ENCODE results near the gene SAMMSON. TPM values are rescaled to one million over a fixed set of nuclear protein-coding genes. Genes with fewer than 3 reads are reported as not detected.

SAMMSON gene
- total and polyA plus RNA-seq, 2 experiments from 2014 or later: not detected

DNA sequence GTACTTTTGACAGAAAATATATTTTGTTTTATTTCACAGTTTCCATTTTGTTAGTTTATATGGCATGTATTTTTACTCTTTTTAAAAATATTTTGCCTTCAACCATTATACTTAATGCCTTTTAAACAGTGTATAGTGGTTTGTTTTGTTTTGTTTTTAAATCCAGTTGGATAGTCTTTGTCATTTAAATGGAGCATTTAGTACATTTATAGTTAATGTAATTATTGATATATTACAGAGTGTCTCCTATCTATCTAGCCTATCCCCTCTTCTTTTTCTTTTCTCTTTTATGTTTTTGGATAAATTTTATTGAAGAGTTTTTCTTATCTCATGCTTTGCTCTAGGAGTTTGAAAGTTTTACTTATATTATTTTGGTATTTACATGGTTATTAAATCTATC, 3.6 kb downstream of the SAMMSON start (continued):
- TF ChIP-seq CTCF (conservative IDR thresholded peaks at IDR 0.05; ENCODE audit: low read depth in 2 of 2): no peak
- TF ChIP-seq ZNF331 (CRISPR knock-in tag; IDR thresholded peaks at IDR 0.05; ENCODE audit: low read depth): no peak
- TF ChIP-seq EZH2phosphoT487 (IDR thresholded peaks at IDR 0.05; ENCODE audit: unreplicated experiment): no peak
- no peak for TF ChIP-seq ZNF114 (CRISPR knock-in tag; IDR thresholded peaks at IDR 0.05)
- no peak for TF ChIP-seq POLR2AphosphoS5 (IDR thresholded peaks at IDR 0.05; ENCODE audit: low read depth)
- no peak for TF ChIP-seq NANOG (IDR thresholded peaks at IDR 0.05; ENCODE audit: borderline replicate concordance)
- TF ChIP-seq, protein P1, sequence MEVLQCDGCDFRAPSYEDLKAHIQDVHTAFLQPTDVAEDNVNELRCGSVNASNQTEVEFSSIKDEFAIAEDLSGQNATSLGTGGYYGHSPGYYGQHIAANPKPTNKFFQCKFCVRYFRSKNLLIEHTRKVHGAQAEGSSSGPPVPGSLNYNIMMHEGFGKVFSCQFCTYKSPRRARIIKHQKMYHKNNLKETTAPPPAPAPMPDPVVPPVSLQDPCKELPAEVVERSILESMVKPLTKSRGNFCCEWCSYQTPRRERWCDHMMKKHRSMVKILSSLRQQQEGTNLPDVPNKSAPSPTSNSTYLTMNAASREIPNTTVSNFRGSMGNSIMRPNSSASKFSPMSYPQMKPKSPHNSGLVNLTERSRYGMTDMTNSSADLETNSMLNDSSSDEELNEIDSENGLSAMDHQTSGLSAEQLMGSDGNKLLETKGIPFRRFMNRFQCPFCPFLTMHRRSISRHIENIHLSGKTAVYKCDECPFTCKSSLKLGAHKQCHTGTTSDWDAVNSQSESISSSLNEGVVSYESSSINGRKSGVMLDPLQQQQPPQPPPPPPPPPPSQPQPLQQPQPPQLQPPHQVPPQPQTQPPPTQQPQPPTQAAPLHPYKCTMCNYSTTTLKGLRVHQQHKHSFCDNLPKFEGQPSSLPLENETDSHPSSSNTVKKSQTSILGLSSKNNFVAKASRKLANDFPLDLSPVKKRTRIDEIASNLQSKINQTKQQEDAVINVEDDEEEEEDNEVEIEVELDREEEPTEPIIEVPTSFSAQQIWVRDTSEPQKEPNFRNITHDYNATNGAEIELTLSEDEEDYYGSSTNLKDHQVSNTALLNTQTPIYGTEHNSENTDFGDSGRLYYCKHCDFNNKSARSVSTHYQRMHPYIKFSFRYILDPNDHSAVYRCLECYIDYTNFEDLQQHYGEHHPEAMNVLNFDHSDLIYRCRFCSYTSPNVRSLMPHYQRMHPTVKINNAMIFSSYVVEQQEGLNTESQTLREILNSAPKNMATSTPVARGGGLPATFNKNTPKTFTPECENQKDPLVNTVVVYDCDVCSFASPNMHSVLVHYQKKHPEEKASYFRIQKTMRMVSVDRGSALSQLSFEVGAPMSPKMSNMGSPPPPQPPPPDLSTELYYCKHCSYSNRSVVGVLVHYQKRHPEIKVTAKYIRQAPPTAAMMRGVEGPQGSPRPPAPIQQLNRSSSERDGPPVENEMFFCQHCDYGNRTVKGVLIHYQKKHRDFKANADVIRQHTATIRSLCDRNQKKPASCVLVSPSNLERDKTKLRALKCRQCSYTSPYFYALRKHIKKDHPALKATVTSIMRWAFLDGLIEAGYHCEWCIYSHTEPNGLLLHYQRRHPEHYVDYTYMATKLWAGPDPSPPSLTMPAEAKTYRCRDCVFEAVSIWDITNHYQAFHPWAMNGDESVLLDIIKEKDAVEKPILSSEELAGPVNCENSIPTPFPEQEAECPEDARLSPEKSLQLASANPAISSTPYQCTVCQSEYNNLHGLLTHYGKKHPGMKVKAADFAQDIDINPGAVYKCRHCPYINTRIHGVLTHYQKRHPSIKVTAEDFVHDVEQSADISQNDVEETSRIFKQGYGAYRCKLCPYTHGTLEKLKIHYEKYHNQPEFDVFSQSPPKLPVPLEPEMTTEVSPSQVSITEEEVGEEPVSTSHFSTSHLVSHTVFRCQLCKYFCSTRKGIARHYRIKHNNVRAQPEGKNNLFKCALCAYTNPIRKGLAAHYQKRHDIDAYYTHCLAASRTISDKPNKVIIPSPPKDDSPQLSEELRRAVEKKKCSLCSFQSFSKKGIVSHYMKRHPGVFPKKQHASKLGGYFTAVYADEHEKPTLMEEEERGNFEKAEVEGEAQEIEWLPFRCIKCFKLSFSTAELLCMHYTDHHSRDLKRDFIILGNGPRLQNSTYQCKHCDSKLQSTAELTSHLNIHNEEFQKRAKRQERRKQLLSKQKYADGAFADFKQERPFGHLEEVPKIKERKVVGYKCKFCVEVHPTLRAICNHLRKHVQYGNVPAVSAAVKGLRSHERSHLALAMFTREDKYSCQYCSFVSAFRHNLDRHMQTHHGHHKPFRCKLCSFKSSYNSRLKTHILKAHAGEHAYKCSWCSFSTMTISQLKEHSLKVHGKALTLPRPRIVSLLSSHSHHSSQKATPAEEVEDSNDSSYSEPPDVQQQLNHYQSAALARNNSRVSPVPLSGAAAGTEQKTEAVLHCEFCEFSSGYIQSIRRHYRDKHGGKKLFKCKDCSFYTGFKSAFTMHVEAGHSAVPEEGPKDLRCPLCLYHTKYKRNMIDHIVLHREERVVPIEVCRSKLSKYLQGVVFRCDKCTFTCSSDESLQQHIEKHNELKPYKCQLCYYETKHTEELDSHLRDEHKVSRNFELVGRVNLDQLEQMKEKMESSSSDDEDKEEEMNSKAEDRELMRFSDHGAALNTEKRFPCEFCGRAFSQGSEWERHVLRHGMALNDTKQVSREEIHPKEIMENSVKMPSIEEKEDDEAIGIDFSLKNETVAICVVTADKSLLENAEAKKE (CRISPR knock-in tag; IDR thresholded peaks at IDR 0.05): no peak
- TF ChIP-seq EZH2 (IDR thresholded peaks at IDR 0.05; ENCODE audit: low read depth, unreplicated experiment): no peak

GRCh38 chr3:70006089-70006488, 6.6 kb downstream of the SAMMSON start:
- Mint-ChIP-seq H3K36me3 (ENCODE audit: low read depth) (no peaks in the 10 kb centered on the region; the same call in 2 of the 3 replicates), H3K9me3 (peaks cover 9% of the 10 kb centered on the region; the same call in 2 of the 3 replicates), H3K4me3 (no peak overlapping the region), H3K27me3 (ENCODE audit: insufficient read depth, low read depth, poor library complexity) (peaks cover 1% of the 10 kb centered on the region), H3K4me1 (no peaks in the 10 kb centered on the region), H3K27ac (no peak overlapping the region)
- Histone ChIP-seq H3K4me2 (no peak overlapping the region), H3K36me3 (ENCODE audit: insufficient read depth) (no peaks in the 10 kb centered on the region), H3F3A (replicated peaks; ENCODE audit: low read depth) (no peaks in the 10 kb centered on the region), H3K79me2 (replicated peaks; ENCODE audit: insufficient read depth) (no peaks in the 10 kb centered on the region), H3K27ac (ENCODE audit: low read depth) (no peak overlapping the region), H2AFZ (no peak overlapping the region), H3K4me1 (ENCODE audit: insufficient read depth) (no peaks in the 10 kb centered on the region), H4K20me1 (replicated peaks; ENCODE audit: insufficient read depth) (no peaks in the 10 kb centered on the region), H3K4me3 (no peak overlapping the region), H3K27me3 (ENCODE audit: insufficient read depth) (no peaks in the 10 kb centered on the region), H3K9me2 (ENCODE audit: insufficient read depth) (no peaks in the 10 kb centered on the region)
- DNase-seq (ENCODE audit: low spot score) (no peak), ATAC-seq (no peak)
- TF ChIP-seq ZNF331 (CRISPR knock-in tag; IDR thresholded peaks at IDR 0.05; ENCODE audit: low read depth) (no peak), POLR2AphosphoS5 (IDR thresholded peaks at IDR 0.05; ENCODE audit: low read depth) (no peak), CREB1 (CRISPR knock-in tag; IDR thresholded peaks at IDR 0.05; ENCODE audit: low read depth) (no peak), ZNF114 (CRISPR knock-in tag; IDR thresholded peaks at IDR 0.05) (no peak), JUNB (IDR thresholded peaks at IDR 0.05; ENCODE audit: unreplicated experiment) (no peak)
- TF ChIP-seq, protein P2, sequence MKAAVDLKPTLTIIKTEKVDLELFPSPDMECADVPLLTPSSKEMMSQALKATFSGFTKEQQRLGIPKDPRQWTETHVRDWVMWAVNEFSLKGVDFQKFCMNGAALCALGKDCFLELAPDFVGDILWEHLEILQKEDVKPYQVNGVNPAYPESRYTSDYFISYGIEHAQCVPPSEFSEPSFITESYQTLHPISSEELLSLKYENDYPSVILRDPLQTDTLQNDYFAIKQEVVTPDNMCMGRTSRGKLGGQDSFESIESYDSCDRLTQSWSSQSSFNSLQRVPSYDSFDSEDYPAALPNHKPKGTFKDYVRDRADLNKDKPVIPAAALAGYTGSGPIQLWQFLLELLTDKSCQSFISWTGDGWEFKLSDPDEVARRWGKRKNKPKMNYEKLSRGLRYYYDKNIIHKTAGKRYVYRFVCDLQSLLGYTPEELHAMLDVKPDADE (IDR thresholded peaks at IDR 0.05): no peak

Measured in GM23338 (cell line).